MM.1S (cell line): Measurements from ENCODE around the gene PPP3R2.
"Not testable (repeated sequence)": the region's sequence is repeated elsewhere in the genome, so short reads cannot be mapped to it uniquely, and the experiment has no call there.

ENCODE experiments used
- DNase-seq: peaks from one replicate; pipeline ENCODE4 v3.0.0-alpha.2; 2015
- H2AFZ ChIP-seq: fragments of 300-600 bp; sonication (generic); 2 replicates; pipeline ENCODE4 v1.6.0; 2016; ENCODE audit warnings: antibody characterized with exemption, low read length
- H3F3A ChIP-seq: fragments of 300-600 bp; sonication (generic); 2 replicates; pipeline ENCODE4 v1.6.1; 2016; ENCODE audit warnings: mild to moderate bottlenecking, antibody characterized with exemption, low read length, moderate library complexity, mixed read lengths; ENCODE audit not compliant: insufficient read depth
- H3K27ac ChIP-seq: fragments of 300-600 bp; sonication (generic); 2 replicates; pipeline ENCODE4 v1.5.1; 2016; ENCODE audit warnings: mild to moderate bottlenecking, low read length
- H3K27me3 ChIP-seq: fragments of 300-600 bp; sonication (generic); replicated peaks from 2 replicates; pipeline ENCODE4 v1.6.0; 2016; ENCODE audit warnings: low read length; ENCODE audit not compliant: insufficient read depth
- H3K36me3 ChIP-seq: fragments of 300-600 bp; sonication (generic); replicated peaks from 2 replicates; pipeline ENCODE4 v1.6.1; 2016; ENCODE audit warnings: mild to moderate bottlenecking, low read length, mixed read lengths; ENCODE audit not compliant: insufficient read depth
- H3K4me1 ChIP-seq: fragments of 300-600 bp; sonication (generic); 2 replicates; pipeline ENCODE4 v1.6.1; 2016; ENCODE audit warnings: low read length, mixed read lengths
- H3K4me2 ChIP-seq: fragments of 300-600 bp; sonication (generic); 2 replicates; pipeline ENCODE4 v1.6.0; 2016; ENCODE audit warnings: low read depth, low read length
- H3K4me3 ChIP-seq: fragments of 300-600 bp; sonication (generic); 2 replicates; pipeline ENCODE4 v1.5.1; 2016; ENCODE audit warnings: low read length, mixed read lengths
- H3K79me2 ChIP-seq: fragments of 300-600 bp; sonication (generic); 2 replicates; pipeline ENCODE4 v1.6.1; 2016; ENCODE audit warnings: mixed run types, low read length, mixed read lengths
- H3K9ac ChIP-seq: fragments of 300-600 bp; sonication (generic); 2 replicates; pipeline ENCODE4 v1.6.1; 2016; ENCODE audit warnings: low read length, mixed read lengths
- H3K9me2 ChIP-seq: fragments of 300-600 bp; sonication (generic); replicated peaks from 2 replicates; pipeline ENCODE4 v1.6.1; 2016; ENCODE audit warnings: mild to moderate bottlenecking, low read length, mixed read lengths; ENCODE audit not compliant: insufficient read depth
- H3K9me3 ChIP-seq: fragments of 300-600 bp; sonication (generic); replicated peaks from 2 replicates; pipeline ENCODE4 v1.6.1; 2016; ENCODE audit warnings: mild to moderate bottlenecking, low read length, mixed read lengths; ENCODE audit not compliant: insufficient read depth
- H4K20me1 ChIP-seq: fragments of 300-600 bp; sonication (generic); 2 replicates; pipeline ENCODE4 v1.6.1; 2016; ENCODE audit warnings: mild to moderate bottlenecking, low read length, moderate library complexity, mixed read lengths; ENCODE audit not compliant: insufficient read depth
- EZH2 ChIP-seq: fragments of 300-600 bp; sonication (generic); optimal IDR thresholded peaks from 2 replicates; pipeline ENCODE3; 2017; ENCODE audit warnings: low read depth, mild to moderate bottlenecking, antibody characterized with exemption, low read length, mixed read lengths
- EZH2phosphoT487 ChIP-seq: fragments of 300-600 bp; sonication (generic); IDR thresholded peaks from 2 replicates; pipeline ENCODE4 v1.6.1; 2018; ENCODE audit warnings: antibody characterized with exemption, low read length
- TF ChIP-seq, protein P1 (sequence below): fragments of 300-600 bp; sonication (generic); IDR thresholded peaks from 2 replicates; pipeline ENCODE4 v1.5.1; 2016; ENCODE audit warnings: antibody characterized with exemption, low read length, mixed read lengths

Gene PPP3R2

DNA sequence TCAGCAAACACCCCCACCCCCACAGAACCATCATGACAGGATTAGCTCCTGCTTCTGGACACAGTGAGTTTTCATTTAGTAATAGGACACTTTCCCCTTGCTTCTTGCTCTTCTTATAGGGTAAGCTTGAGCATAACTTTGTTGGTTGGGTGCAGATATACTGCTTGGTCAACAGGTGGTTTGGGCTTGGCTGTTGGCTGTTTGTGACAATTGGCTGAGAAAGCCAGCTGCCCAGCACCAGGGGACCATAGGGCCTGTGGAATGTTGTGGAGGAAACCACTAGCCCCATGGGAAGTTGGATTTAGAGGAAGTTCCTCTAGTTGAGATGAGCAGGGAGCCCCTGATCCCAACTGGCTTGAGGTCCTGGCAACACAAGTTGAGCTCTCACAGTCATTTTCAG is 30.5 kb downstream of the PPP3R2 start:
- H3K79me2 ChIP-seq = no peaks in the 10 kb centered on the region
- H3K9me2 ChIP-seq = no peaks in the 10 kb centered on the region
- H3K4me1 ChIP-seq = no peaks in the 10 kb centered on the region
- H3K4me3 ChIP-seq = no peak overlapping the region
- no peak overlapping the region for H3K4me2 ChIP-seq
- TF ChIP-seq EZH2phosphoT487 (no peak), EZH2 (no peak)
- TF ChIP-seq, protein P1, sequence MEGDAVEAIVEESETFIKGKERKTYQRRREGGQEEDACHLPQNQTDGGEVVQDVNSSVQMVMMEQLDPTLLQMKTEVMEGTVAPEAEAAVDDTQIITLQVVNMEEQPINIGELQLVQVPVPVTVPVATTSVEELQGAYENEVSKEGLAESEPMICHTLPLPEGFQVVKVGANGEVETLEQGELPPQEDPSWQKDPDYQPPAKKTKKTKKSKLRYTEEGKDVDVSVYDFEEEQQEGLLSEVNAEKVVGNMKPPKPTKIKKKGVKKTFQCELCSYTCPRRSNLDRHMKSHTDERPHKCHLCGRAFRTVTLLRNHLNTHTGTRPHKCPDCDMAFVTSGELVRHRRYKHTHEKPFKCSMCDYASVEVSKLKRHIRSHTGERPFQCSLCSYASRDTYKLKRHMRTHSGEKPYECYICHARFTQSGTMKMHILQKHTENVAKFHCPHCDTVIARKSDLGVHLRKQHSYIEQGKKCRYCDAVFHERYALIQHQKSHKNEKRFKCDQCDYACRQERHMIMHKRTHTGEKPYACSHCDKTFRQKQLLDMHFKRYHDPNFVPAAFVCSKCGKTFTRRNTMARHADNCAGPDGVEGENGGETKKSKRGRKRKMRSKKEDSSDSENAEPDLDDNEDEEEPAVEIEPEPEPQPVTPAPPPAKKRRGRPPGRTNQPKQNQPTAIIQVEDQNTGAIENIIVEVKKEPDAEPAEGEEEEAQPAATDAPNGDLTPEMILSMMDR = no peak
- H4K20me1 ChIP-seq = no peaks in the 10 kb centered on the region
- H3F3A ChIP-seq = no peaks in the 10 kb centered on the region
- H3K36me3 ChIP-seq = peaks cover 6% of the 10 kb centered on the region; the same call in 1 of the 2 replicates
- H2AFZ ChIP-seq = no peak overlapping the region
- no peaks in the 10 kb centered on the region for H3K27me3 ChIP-seq
- H3K9me3 ChIP-seq = no peaks in the 10 kb centered on the region
- no peak overlapping the region for H3K27ac ChIP-seq
- H3K9ac ChIP-seq = no peak overlapping the region
- DNase-seq = no peak

DNA sequence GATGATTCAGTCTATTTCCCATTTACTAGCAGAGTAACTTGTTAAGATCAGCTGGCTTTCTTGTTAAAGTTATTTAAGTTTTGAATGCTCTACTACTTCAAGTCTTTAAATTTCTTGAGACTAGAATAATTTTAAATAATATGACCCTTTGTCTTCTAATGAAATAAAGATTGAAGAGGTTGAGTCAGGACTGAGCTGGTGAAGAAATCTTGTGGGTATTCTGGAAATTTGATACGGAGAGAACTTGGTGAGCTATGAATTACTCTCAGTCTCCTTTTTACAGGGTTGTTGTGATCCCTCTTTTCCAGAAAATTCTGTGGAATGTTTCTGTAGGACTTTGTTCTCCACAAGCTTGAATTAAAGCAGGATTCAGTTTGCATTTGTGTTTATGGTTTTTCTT is 31.8 kb downstream of the PPP3R2 start:
- no peak for DNase-seq
- H3K79me2 ChIP-seq = no peaks in the 10 kb centered on the region
- no peaks in the 10 kb centered on the region for H4K20me1 ChIP-seq
- H3K4me2 ChIP-seq = no peak overlapping the region
- no peak overlapping the region for H3K4me3 ChIP-seq
- H3K9me3 ChIP-seq = no peaks in the 10 kb centered on the region
- H2AFZ ChIP-seq = no peak overlapping the region
- H3K9me2 ChIP-seq = no peaks in the 10 kb centered on the region
- H3K27ac ChIP-seq = no peak overlapping the region
- H3K27me3 ChIP-seq = no peaks in the 10 kb centered on the region
- H3K36me3 ChIP-seq = peaks cover 6% of the 10 kb centered on the region; the same call in 1 of the 2 replicates
- H3F3A ChIP-seq = no peaks in the 10 kb centered on the region
- H3K4me1 ChIP-seq = no peaks in the 10 kb centered on the region
- TF ChIP-seq EZH2phosphoT487 (no peak), EZH2 (no peak)
- TF ChIP-seq, protein P1 = no peak
- no peak overlapping the region for H3K9ac ChIP-seq

- Histone ChIP-seq H3K9me3 (no peaks in the 10 kb centered on the region), H4K20me1 (no peaks in the 10 kb centered on the region), H3K79me2 (no peaks in the 10 kb centered on the region), H3K9ac (no peak overlapping the region), H3K4me2 (no peak overlapping the region), H3K27ac (no peak overlapping the region), H3K27me3 (no peaks in the 10 kb centered on the region), H3K9me2 (no peaks in the 10 kb centered on the region), H3K4me3 (no peak overlapping the region), H3K4me1 (no peaks in the 10 kb centered on the region), H2AFZ (no peak overlapping the region), H3F3A (no peaks in the 10 kb centered on the region), H3K36me3 (peaks cover 6% of the 10 kb centered on the region; the same call in 1 of the 2 replicates)
- DNase-seq = no peak
- no peak for TF ChIP-seq EZH2
- TF ChIP-seq, protein P1 = no peak
- no peak for TF ChIP-seq EZH2phosphoT487
These were observed 33.0 kb downstream of the PPP3R2 start for GRCh38 chr9:101561740-101562139.

GRCh38 chr9:101549472-101550098 is 45.2 kb downstream of the PPP3R2 start:
- H3K4me3 ChIP-seq, H3K9me2 ChIP-seq, H3K9me3 ChIP-seq, H3K79me2 ChIP-seq, H3K4me2 ChIP-seq, H3K27me3 ChIP-seq, H3F3A ChIP-seq, H3K4me1 ChIP-seq, H3K9ac ChIP-seq, H3K27ac ChIP-seq, DNase-seq, H4K20me1 ChIP-seq, H2AFZ ChIP-seq: not testable (repeated sequence)
- H3K36me3 ChIP-seq = peaks cover 20% of the 10 kb centered on the region
